MV-4-11 (cell line): Measurements from ENCODE around the gene NCOA5.

ENCODE experiments used
- DNase-seq: peaks from one replicate; lab custom pipeline; 2025; lab: John Stamatoyannopoulos, UW

NCOA5 gene

GRCh38 chr20:46089167-46089416 is 670 bp downstream of the NCOA5 start:
- no peak for DNase-seq

DNA sequence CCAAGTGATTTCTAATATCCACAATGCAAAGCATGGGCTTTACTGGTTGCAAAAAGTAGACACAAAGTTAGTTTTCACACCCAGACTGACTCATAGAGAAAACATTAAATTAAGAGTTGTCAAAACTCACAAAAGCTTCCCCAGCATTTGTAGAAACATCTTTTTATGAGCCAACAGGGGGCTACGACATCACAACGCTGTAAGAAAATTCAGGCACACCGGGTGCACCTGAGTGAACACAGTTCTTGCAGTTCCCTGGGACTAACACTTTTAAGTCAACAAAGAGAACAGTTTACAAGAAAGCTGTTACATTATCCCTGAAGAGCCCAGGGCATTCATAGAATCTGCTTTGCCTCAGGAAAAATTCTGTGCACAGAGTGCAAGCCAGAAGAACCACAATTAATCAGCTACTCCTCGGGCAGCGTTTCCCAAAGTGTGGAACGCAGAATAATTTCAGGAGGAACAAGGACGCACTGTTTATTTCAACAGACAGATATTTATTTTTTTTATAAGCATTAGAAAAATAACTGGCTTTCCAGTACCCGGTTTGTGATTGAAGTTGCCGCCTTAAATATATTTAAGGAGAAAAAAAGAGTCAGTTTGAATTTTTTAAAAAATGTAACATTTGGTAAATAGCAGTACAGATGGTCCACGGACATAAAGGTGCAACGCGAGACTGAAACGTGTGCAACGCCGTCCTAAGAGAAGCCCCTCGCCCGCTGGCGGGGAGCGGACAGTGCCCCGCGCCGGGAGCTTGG is 1.2 kb downstream of the NCOA5 start:
- DNase-seq, result peak; percentile 18

GRCh38 chr20:46087161-46087560 is 2.6 kb downstream of the NCOA5 start:
- DNase-seq, result peak; percentile 8

GRCh38 chr20:46085179-46085851 is 4.4 kb downstream of the NCOA5 start:
- DNase-seq, result peak; percentile 11

DNA sequence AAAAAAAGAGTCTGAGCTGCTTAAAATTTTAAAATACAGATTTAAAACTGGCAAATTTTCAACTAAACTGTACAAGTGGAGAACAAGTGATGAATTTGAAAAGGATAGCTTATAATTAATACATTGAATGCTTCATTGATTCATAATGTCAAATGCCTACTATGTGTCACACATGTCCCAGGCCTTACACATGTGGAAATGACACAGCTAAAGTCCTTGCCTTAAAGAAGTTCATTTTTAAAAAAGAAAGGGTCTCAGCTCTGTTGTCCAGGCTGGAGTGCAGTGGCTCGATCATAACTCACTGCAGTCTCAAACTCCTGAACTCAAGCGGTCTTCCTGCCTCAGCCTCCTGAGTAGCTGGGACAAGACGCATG is 5.0 kb downstream of the NCOA5 start:
- no peak for DNase-seq

- no peak for DNase-seq
Measured at GRCh38 chr20:46083531-46084061, 6.2 kb downstream of the NCOA5 start.

DNA sequence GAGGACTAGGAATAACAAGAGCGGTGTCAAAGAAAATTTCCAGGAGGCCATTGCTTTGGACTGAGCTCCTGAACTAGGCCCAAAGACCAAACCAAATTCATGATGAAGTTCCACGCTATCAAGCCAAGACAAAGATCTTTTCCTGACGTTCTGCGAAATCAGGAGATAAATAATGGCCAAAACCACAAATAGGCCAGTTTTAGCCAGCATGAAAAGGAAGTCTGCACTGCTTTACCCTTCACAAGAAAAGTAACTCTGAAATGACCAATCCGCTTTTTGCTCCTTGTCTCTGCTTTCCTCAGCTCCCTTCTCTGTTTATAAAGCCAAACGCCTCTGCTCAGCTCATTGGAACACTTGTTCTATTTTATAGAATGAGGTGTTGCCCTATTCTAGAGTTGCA is 6.7 kb downstream of the NCOA5 start:
- no peak for DNase-seq

GRCh38 chr20:46081074-46081473 is 8.7 kb downstream of the NCOA5 start:
- no peak for DNase-seq

DNA sequence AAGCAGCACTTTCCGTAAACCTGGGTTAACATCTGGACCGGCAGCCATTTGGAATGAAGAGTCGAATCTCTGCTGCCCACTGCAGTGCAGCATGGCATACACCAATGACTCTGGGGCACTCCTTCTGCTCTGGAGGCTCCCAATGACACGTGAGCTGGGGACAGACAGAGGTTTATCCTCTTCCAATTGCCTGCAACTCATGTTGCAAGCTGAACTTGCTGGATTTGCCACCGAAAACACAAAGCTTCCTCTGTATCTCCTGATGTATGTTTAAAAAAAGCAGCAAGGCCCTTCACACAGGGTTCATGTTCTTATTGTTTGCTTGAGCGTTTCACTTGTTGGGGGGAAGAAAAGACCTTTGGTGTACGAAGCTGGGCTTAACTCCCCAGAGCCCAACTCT is 10.8 kb downstream of the NCOA5 start:
- DNase-seq, result no peak

DNA sequence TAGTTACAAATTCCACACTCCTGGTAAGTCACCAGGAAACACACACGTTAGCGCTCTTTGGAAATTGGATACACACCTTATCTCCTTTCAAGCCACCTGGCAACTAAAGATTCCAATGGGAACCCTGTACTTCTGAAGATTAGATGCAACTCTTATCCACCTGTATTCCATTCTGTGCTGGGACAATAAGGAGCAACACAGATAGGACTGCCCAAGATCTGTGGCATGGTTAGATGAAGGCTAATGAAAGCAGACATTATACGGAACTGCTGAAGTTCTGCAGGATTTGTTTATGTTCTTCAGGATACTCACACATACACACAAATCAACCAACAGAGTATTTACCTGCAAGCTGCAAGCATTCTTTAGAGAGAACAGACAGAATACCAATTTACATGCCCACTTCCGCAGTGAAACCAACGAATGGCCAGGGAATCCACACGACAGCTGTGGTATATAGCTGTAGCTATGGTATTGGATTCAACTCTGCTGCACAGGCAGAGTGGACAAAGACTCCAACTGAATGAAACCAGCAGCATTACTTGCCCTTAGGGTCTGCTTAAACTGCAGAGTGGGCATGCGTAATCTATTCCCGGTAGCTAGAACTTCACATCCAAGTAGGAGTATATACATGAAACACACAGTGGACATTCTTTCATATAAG is 12.0 kb downstream of the NCOA5 start:
- DNase-seq, result no peak

DNA sequence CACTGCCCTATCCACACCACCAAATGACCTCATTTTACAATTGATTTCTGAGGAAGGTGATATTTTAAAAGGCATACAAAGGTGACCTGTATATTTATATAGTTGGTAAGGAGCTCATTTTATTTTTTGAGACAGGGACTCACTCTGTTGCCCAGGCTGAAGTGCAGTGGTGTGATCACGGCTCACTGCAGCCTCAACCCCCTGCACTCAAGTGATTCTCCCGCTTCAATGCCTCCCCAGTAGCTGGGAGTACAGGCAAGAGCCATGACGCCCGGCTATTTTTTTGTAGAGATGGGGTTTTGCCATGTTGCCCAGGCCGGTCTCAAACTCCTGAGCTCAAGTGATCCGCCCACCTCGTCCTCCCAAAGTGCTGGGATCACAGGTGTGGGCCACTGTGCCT is 13.0 kb downstream of the NCOA5 start:
- DNase-seq, result no peak

GRCh38 chr20:46074006-46074405 is 15.8 kb downstream of the NCOA5 start:
- no peak for DNase-seq

GRCh38 chr20:46073443-46073842 is 16.3 kb downstream of the NCOA5 start:
- DNase-seq, result no peak

- no peak for DNase-seq
Measured at GRCh38 chr20:46073024-46073423, 16.7 kb downstream of the NCOA5 start.

DNA sequence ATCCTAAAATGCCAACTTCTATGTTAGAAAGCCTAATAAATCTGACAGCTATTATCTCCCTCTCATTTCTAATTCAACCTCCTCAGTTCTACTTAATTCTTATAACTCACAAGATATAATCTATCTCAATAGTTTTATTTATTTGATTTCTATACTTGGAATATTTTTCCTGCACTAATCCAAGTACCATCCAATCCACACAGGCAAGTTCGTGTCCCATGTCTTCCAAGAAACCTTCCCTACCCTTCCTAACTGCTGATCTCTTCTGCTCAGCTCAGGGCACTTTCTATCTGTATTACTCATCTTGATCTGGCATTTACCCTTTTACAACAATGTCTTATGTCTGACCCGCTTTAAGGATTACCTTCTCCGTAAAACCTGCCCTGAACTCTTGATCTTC is 18.2 kb downstream of the NCOA5 start:
- no peak for DNase-seq

GRCh38 chr20:46070215-46070900 is 19.4 kb downstream of the NCOA5 start:
- peak; percentile 4 for DNase-seq

DNA sequence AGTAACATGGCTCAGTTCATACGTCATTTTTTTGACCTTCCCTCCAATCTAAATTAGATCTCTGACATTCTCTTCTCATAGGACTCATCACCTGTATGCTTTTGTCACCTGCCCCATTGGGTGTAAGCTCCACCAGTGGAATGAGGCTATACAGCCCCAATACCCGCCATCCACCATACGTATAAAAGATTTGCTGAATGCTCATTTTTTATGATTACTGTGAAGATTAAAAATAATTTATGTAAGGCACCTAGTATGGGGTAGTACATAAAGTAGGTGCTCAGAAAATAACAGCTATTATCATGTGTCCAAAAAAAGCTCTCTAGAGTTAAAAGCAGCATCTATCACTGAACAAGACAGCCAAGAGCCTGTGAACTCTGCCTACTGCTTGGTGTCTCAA is 24.1 kb downstream of the NCOA5 start:
- DNase-seq, result no peak

GRCh38 chr20:46065006-46065405 is 24.8 kb downstream of the NCOA5 start:
- DNase-seq, result no peak

- DNase-seq, result no peak
Measured at GRCh38 chr20:46063652-46064054, 26.1 kb downstream of the NCOA5 start.

DNA sequence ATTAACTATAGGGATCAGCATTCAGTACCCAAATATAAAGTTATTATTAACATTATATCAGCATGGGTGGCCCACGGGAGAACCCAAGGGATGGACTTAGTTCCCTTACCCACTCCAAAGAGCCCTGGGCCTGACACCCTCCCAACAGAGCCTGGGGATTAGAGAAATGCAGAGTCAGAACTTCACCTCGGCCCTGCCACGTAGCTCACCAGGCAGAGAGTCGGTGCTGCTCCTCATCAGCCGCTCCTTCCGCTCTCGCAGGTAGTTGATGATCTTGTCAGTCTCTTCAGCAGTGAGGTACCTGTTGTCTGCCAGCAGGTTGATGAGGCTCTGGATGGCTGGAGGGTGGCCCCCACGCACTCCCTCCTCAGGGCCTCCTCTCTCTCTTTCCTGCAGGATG is 26.6 kb downstream of the NCOA5 start:
- no peak for DNase-seq

GRCh38 chr20:46062621-46063020 is 27.1 kb downstream of the NCOA5 start:
- no peak for DNase-seq

DNA sequence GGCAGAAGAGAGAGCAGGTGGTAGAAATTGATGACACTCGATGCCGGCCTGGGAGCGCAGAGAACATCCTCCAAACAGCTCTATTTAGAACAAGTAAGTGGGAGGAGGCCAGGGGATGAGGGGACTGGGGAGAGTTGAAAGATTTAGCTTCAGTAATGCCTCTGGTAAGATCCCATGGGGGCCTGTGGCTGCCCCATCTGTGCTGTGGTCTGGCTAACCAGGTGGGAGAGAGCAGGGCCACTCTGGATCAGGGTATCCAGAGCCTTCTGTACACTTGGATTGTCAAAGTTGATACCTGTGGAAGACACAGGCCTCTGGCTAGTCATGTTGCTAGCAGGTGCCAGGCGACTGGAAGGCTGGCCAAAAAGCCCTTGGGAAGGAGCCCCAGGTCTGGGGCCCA is 27.6 kb downstream of the NCOA5 start:
- DNase-seq, result no peak

GRCh38 chr20:46060975-46061374 is 28.8 kb downstream of the NCOA5 start:
- DNase-seq, result peak; percentile 15
